Gastrocnemius medialis (tissue), 4 donors: Measurements from ENCODE around the gene LRP11.

ENCODE experiments used
- CTCF ChIP-seq, 5 experiments: fragments of 450-650 bp in 3 of 5; fragments of 200-600 bp in 2 of 5; sonication (generic) in 2 of 5; IDR thresholded peaks in 4 of 5; conservative IDR thresholded peaks in 1 of 5; 1 replicate in 4 of 5; 2 replicates in 1 of 5; pipeline ENCODE4 v1.5.1; 2016 to 2019; ENCODE audit warnings: antibody characterized with exemption in 5 of 5, mild to moderate bottlenecking in 3 of 5, moderate library complexity in 3 of 5
- POLR2A ChIP-seq, 2 donors: fragments of 450-650 bp; IDR thresholded peaks; one replicate each; pipeline ENCODE4 v1.6.1; 2017; ENCODE audit warnings: antibody characterized with exemption in 2 of 2, mild to moderate bottlenecking in 2 of 2, moderate library complexity in 2 of 2

DNA sequence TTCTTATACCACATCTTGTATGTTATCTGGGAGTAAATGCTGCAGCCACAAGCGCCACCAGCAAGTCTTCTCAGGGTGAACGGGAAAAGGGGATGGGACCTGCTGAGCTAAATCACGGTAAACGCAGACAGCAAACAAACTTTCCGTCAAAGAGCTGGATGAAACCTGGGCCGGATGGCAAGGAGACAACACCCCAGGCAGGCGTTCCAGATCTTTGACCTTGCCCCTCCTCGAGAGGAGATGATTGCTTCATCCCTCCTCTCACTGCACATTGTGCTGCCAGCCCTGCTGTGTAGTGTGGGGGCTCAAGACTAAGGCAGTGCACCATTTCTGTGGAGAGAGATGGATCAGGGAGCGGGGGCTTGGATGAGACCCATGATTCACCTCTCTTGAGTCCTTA lies 23.9 kb upstream of the LRP11 start:
- TF ChIP-seq CTCF (IDR thresholded peaks at IDR 0.05 in 4 of 5, conservative IDR thresholded peaks at IDR 0.05 in 1 of 5), result no peak
- TF ChIP-seq POLR2A (IDR thresholded peaks at IDR 0.05), result no peak
